Neural cell (in vitro differentiated cells): ENCODE results near the gene COX17. TPM values are rescaled to one million over a fixed set of nuclear protein-coding genes. Genes with fewer than 3 reads are reported as not detected.

Experiments
- H2AFZ ChIP-seq: fragments of 200-600, 300-800 bp; sonication (generic), shearing (Covaris generic); 2 replicates; pipeline ENCODE4 v1.6.0; 2014; ENCODE audit warnings: low read depth, mild to moderate bottlenecking, antibody characterized with exemption, low read length, moderate library complexity
- H3F3A ChIP-seq: fragments of 200-600 bp; shearing (Covaris generic); 2 replicates; pipeline ENCODE4 v1.6.1; 2016; ENCODE audit warnings: mild to moderate bottlenecking, moderate library complexity, mixed read lengths, antibody characterized with exemption, low read length; ENCODE audit not compliant: insufficient read depth, poor library complexity, severe bottlenecking
- H3K27ac ChIP-seq: fragments of 200-600, 300-800 bp; sonication (generic), shearing (Covaris generic); 2 replicates; pipeline ENCODE4 v1.5.1; 2014; ENCODE audit warnings: mild to moderate bottlenecking, low read length, moderate library complexity
- H3K27me3 ChIP-seq: fragments of 300-800, 200-600 bp; sonication (generic), shearing (Covaris generic); 2 replicates; pipeline ENCODE4 v1.6.0; 2014; ENCODE audit warnings: mild to moderate bottlenecking, low read depth, low read length, moderate library complexity; ENCODE audit not compliant: insufficient read depth
- H3K36me3 ChIP-seq: fragments of 300-800, 200-600 bp; sonication (generic), shearing (Covaris generic); 2 replicates; pipeline ENCODE4 v1.5.1; 2014; ENCODE audit warnings: mild to moderate bottlenecking, antibody characterized with exemption, low read length, moderate library complexity; ENCODE audit not compliant: insufficient read depth
- H3K4me2 ChIP-seq: fragments of 300-800, 200-600 bp; sonication (generic), shearing (Covaris generic); 2 replicates; pipeline ENCODE4 v1.6.0; 2014; ENCODE audit warnings: mild to moderate bottlenecking, low read length
- H3K4me3 ChIP-seq: fragments of 300-800, 200-600 bp; sonication (generic), shearing (Covaris generic); 2 replicates; pipeline ENCODE4 v1.5.1; 2014; ENCODE audit warnings: mild to moderate bottlenecking, low read length, moderate library complexity
- H3K79me2 ChIP-seq: fragments of 200-600 bp; shearing (Covaris generic); replicated peaks from 2 replicates; pipeline ENCODE4 v1.6.0; 2014; ENCODE audit warnings: mild to moderate bottlenecking, low read length, moderate library complexity; ENCODE audit not compliant: insufficient read depth
- H3K9ac ChIP-seq: fragments of 300-800, 200-600 bp; sonication (generic), shearing (Covaris generic); 2 replicates; pipeline ENCODE4 v1.6.1; 2016; ENCODE audit warnings: mild to moderate bottlenecking, low read length, mixed read lengths
- H3K9me2 ChIP-seq: fragments of 200-600 bp; shearing (Covaris generic); 2 replicates; pipeline ENCODE4 v1.6.1; 2016; ENCODE audit warnings: mild to moderate bottlenecking, low read length, mixed read lengths; ENCODE audit not compliant: insufficient read depth
- H3K9me3 ChIP-seq: fragments of 200-600, 300-800 bp; sonication (generic), shearing (Covaris generic); 2 replicates; pipeline ENCODE4 v1.6.1; 2016; ENCODE audit warnings: mild to moderate bottlenecking, mixed run types, low read length, moderate library complexity, mixed read lengths
- H4K20me1 ChIP-seq: fragments of 200-600 bp; shearing (Covaris generic); 2 replicates; pipeline ENCODE4 v1.6.1; 2016; ENCODE audit warnings: mild to moderate bottlenecking, mixed run types; ENCODE audit not compliant: insufficient read depth
- EP300 ChIP-seq: fragments of 450-650 bp; conservative IDR thresholded peaks from 2 replicates; pipeline ENCODE4 v1.6.1; 2014; ENCODE audit warnings: antibody characterized with exemption, mild to moderate bottlenecking, moderate library complexity; ENCODE audit not compliant: poor library complexity, severe bottlenecking
- EZH2 ChIP-seq: fragments of 200-600, 300-800 bp; shearing (Covaris generic), sonication (generic); IDR thresholded peaks from 2 replicates; pipeline ENCODE4 v1.6.1; 2014; ENCODE audit warnings: antibody characterized with exemption, low read length, borderline replicate concordance, mild to moderate bottlenecking; ENCODE audit not compliant: insufficient read depth, poor library complexity, severe bottlenecking
- MXI1 ChIP-seq: fragments of 450-650 bp; conservative IDR thresholded peaks from 2 replicates; pipeline ENCODE4 v1.6.1; 2014; ENCODE audit warnings: antibody characterized with exemption, mild to moderate bottlenecking; ENCODE audit not compliant: poor library complexity, severe bottlenecking
- POLR2AphosphoS5 ChIP-seq: IDR thresholded peaks from 2 replicates; pipeline ENCODE4 v1.6.1; 2012
- RAD21 ChIP-seq: fragments of 450-650 bp; conservative IDR thresholded peaks from 2 replicates; pipeline ENCODE4 v1.6.1; 2014; ENCODE audit warnings: antibody characterized with exemption, mild to moderate bottlenecking, moderate library complexity
- REST ChIP-seq: IDR thresholded peaks from 2 replicates; pipeline ENCODE4 v1.6.1; 2012; ENCODE audit warnings: borderline replicate concordance
- SMC3 ChIP-seq: fragments of 450-650 bp; conservative IDR thresholded peaks from 2 replicates; pipeline ENCODE4 v1.6.1; 2014; ENCODE audit warnings: antibody characterized with exemption, mild to moderate bottlenecking, moderate library complexity; ENCODE audit not compliant: poor library complexity
- TAF1 ChIP-seq: IDR thresholded peaks from 2 replicates; pipeline ENCODE4 v1.6.1; 2012; ENCODE audit warnings: low read depth
- polyA plus RNA-seq: library from polyadenylated mRNA; depleted of rRNA; stranded (reverse); fragments of >200 nt; gene quantifications from 2 replicates; pipeline ENCODE4 v1.2.3, GENCODE V29; 2014
- TF ChIP-seq, protein P1 (sequence below): fragments of 450-650 bp; IDR thresholded peaks from 2 replicates; pipeline ENCODE4 v1.5.1; 2014; ENCODE audit warnings: antibody characterized with exemption, mild to moderate bottlenecking, moderate library complexity; ENCODE audit not compliant: poor library complexity, severe bottlenecking

The COX17 gene
- polyA plus RNA-seq, 1 donor from 2014 or later: 49.4 TPM

GRCh38 chr3:119645813-119646212 lies 31.4 kb downstream of the COX17 start:
- peaks cover 5% of the 10 kb centered on the region for H3K36me3 ChIP-seq
- H3K4me3 ChIP-seq: no peak overlapping the region
- H3K4me2 ChIP-seq: no peak overlapping the region
- H4K20me1 ChIP-seq: no peaks in the 10 kb centered on the region
- no peaks in the 10 kb centered on the region for H3K79me2 ChIP-seq
- no peak overlapping the region for H2AFZ ChIP-seq
- no peak overlapping the region for H3K27ac ChIP-seq
- no peaks in the 10 kb centered on the region for H3F3A ChIP-seq
- TF ChIP-seq REST: no peak
- H3K9me2 ChIP-seq: no peaks in the 10 kb centered on the region
- H3K27me3 ChIP-seq: no peaks in the 10 kb centered on the region
- no peak overlapping the region for H3K9ac ChIP-seq
- H3K9me3 ChIP-seq: no peaks in the 10 kb centered on the region

DNA sequence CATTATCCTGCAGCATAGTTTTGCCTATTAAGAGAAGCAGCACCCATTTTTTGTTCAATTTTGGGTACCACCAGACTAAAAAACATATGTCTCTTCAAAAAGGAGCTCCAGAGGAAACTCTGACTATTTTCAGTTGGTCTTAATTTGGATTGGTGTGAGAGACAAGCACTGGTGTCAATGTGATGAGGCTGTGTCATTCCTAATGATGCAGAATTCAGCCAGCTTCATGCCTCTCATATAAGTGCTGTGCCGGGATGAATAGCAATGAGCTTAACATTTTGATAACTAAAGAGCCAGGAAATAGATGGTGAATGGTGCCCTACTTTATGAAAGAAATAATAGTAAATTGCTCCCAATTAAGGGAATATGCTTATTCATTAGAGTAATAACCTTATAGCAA lies 32.7 kb downstream of the COX17 start:
- Histone ChIP-seq H3K79me2 (no peaks in the 10 kb centered on the region), H3K27ac (no peak overlapping the region), H3K4me3 (no peak overlapping the region), H4K20me1 (no peaks in the 10 kb centered on the region), H3K4me2 (no peak overlapping the region), H3F3A (no peaks in the 10 kb centered on the region), H3K27me3 (no peaks in the 10 kb centered on the region), H3K9me2 (no peaks in the 10 kb centered on the region), H3K9me3 (no peaks in the 10 kb centered on the region), H3K9ac (no peak overlapping the region), H3K36me3 (peaks cover 5% of the 10 kb centered on the region), H2AFZ (no peak overlapping the region)
- TF ChIP-seq RAD21: no peak
- TF ChIP-seq TAF1: no peak
- TF ChIP-seq, protein P1, sequence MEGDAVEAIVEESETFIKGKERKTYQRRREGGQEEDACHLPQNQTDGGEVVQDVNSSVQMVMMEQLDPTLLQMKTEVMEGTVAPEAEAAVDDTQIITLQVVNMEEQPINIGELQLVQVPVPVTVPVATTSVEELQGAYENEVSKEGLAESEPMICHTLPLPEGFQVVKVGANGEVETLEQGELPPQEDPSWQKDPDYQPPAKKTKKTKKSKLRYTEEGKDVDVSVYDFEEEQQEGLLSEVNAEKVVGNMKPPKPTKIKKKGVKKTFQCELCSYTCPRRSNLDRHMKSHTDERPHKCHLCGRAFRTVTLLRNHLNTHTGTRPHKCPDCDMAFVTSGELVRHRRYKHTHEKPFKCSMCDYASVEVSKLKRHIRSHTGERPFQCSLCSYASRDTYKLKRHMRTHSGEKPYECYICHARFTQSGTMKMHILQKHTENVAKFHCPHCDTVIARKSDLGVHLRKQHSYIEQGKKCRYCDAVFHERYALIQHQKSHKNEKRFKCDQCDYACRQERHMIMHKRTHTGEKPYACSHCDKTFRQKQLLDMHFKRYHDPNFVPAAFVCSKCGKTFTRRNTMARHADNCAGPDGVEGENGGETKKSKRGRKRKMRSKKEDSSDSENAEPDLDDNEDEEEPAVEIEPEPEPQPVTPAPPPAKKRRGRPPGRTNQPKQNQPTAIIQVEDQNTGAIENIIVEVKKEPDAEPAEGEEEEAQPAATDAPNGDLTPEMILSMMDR: no peak
- no peak for TF ChIP-seq EZH2
- no peak for TF ChIP-seq POLR2AphosphoS5
- no peak for TF ChIP-seq MXI1
- TF ChIP-seq EP300: no peak
- no peak for TF ChIP-seq SMC3
- no peak for TF ChIP-seq REST
